Fibroblast of lung (primary cell): ENCODE data around the gene KCNJ6.

ENCODE experiments used
- EZH2 ChIP-seq: IDR thresholded peaks from 2 replicates; pipeline ENCODE4 v1.5.1; 2012; ENCODE audit warnings: low read length, control low read depth, mild to moderate bottlenecking; ENCODE audit errors: missing control alignments
- TF ChIP-seq, protein P1 (sequence below), 2 donors: IDR thresholded peaks in 1 of 2; conservative IDR thresholded peaks in 1 of 2; 1 replicate in 1 of 2; 2 replicates in 1 of 2; pipeline ENCODE4 v1.5.1; 2011 to 2012; ENCODE audit warnings: low read length in 2 of 2, control low read depth in 1 of 2, inconsistent platforms in 1 of 2, low read depth in 1 of 2, mild to moderate bottlenecking in 1 of 2

DNA sequence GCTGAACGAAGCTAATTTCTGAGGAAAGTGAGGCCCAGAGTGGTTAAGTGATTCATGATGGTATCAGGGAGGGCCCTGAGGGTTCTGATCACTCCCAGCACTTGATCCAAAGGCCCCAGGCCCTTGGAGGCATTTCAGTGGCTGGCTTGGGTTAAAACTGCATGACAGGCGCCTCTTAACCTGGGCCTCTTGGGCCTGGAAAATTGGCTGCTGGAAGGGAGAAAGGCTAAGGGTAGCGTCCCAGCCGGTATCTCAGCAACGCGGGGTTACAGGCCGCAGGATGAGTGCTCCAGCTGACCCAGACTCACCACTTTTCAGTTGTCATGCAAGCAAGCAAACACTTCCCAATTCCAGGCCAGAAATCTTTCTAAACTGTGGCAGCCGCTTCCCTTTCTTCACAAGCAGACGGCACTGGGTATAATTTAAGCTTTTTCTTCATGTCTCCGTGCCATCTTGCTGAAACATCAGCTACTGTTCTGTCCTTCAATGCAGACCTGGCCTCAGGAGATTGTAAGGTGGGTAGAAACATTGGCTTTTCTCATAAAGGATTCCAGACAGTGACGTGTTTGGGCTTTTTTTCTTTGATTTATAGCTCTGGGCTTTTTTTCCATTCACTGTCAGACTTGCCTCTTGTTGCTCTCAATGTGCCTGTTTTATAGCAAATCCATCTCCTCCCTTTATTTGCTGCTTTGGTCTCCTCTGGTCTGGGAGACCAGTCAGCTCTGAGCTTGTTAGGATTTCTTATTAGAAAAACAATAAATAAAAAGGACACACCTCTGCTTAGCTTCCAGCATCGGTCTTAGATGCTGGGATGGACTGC lies 229.1 kb downstream of the KCNJ6 start:
- TF ChIP-seq, protein P1, sequence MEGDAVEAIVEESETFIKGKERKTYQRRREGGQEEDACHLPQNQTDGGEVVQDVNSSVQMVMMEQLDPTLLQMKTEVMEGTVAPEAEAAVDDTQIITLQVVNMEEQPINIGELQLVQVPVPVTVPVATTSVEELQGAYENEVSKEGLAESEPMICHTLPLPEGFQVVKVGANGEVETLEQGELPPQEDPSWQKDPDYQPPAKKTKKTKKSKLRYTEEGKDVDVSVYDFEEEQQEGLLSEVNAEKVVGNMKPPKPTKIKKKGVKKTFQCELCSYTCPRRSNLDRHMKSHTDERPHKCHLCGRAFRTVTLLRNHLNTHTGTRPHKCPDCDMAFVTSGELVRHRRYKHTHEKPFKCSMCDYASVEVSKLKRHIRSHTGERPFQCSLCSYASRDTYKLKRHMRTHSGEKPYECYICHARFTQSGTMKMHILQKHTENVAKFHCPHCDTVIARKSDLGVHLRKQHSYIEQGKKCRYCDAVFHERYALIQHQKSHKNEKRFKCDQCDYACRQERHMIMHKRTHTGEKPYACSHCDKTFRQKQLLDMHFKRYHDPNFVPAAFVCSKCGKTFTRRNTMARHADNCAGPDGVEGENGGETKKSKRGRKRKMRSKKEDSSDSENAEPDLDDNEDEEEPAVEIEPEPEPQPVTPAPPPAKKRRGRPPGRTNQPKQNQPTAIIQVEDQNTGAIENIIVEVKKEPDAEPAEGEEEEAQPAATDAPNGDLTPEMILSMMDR (conservative IDR thresholded peaks at IDR 0.05 in 1 of 2, IDR thresholded peaks at IDR 0.05 in 1 of 2; ENCODE audit: low read depth in 1 of 2, low read length in 2 of 2): no peak
- TF ChIP-seq EZH2: no peak
